Neural progenitor cell (in vitro differentiated cells): Measurements from ENCODE around the gene VAT1L. TPM values are rescaled to one million over a fixed set of nuclear protein-coding genes. Genes with fewer than 3 reads are reported as not detected.
A peak's percentile ranks its signal among the peaks of the same experiment; 100 is the strongest.

Experiments used
- DNase-seq: peaks from one replicate; pipeline ENCODE4 v3.0.0-alpha.2; 2016; ENCODE audit warnings: low spot score
- H2AFZ ChIP-seq: fragments of 200-600 bp; sonication (generic); replicated peaks from 2 replicates; pipeline ENCODE4 v1.6.1; 2016; ENCODE audit warnings: antibody characterized with exemption
- H3F3A ChIP-seq: fragments of 200-600 bp; sonication (generic); 2 replicates; pipeline ENCODE4 v1.6.1; 2016; ENCODE audit warnings: antibody characterized with exemption, low read depth
- H3K27ac ChIP-seq: fragments of 200-600 bp; sonication (generic); 2 replicates; pipeline ENCODE4 v1.5.1; 2016; ENCODE audit warnings: mild to moderate bottlenecking
- H3K27me3 ChIP-seq: fragments of 200-600 bp; sonication (generic); 2 replicates; pipeline ENCODE4 v1.6.1; 2016; ENCODE audit warnings: mild to moderate bottlenecking, moderate library complexity
- H3K36me3 ChIP-seq: fragments of 200-600 bp; sonication (generic); 2 replicates; pipeline ENCODE4 v1.5.1; 2016
- H3K4me1 ChIP-seq: fragments of 200-600 bp; sonication (generic); 2 replicates; pipeline ENCODE4 v1.6.1; 2016; ENCODE audit warnings: mixed run types
- H3K4me2 ChIP-seq: fragments of 200-600 bp; sonication (generic); 2 replicates; pipeline ENCODE4 v1.6.1; 2016
- H3K4me3 ChIP-seq: fragments of 200-600 bp; sonication (generic); 2 replicates; pipeline ENCODE4 v1.5.1; 2016
- H3K79me2 ChIP-seq: fragments of 200-600 bp; sonication (generic); 2 replicates; pipeline ENCODE4 v1.6.1; 2016; ENCODE audit warnings: low read depth
- H3K9ac ChIP-seq: fragments of 200-600 bp; sonication (generic); 2 replicates; pipeline ENCODE4 v1.6.1; 2016
- H3K9me3 ChIP-seq: fragments of 200-600 bp; sonication (generic); 2 replicates; pipeline ENCODE4 v1.5.1; 2016; ENCODE audit warnings: low read depth
- H4K20me1 ChIP-seq: fragments of 200-600 bp; sonication (generic); 2 replicates; pipeline ENCODE4 v1.6.1; 2016; ENCODE audit warnings: low read depth
- H3K27ac Mint-ChIP-seq: 3 replicates; pipeline ENCODE4 v1.8.0; 2021; ENCODE audit warnings: mixed read lengths
- H3K27me3 Mint-ChIP-seq: 2 replicates; pipeline ENCODE4 v1.8.0; 2022; ENCODE audit warnings: low read depth, mild to moderate bottlenecking, inconsistent platforms, moderate library complexity, mixed read lengths; ENCODE audit not compliant: insufficient read depth
- H3K36me3 Mint-ChIP-seq: 3 replicates; pipeline ENCODE4 v1.8.0; 2021; ENCODE audit warnings: mixed read lengths
- H3K4me1 Mint-ChIP-seq: 3 replicates; pipeline ENCODE4 v1.8.0; 2021; ENCODE audit warnings: mixed read lengths
- H3K4me3 Mint-ChIP-seq: 3 replicates; pipeline ENCODE4 v1.8.0; 2021; ENCODE audit warnings: mild to moderate bottlenecking, moderate library complexity, mixed read lengths
- H3K9me3 Mint-ChIP-seq: 3 replicates; pipeline ENCODE4 v1.8.0; 2020; ENCODE audit warnings: mixed read lengths
- CTCF ChIP-seq: fragments of 200-600 bp; sonication (generic); IDR thresholded peaks from 2 replicates; pipeline ENCODE4 v1.5.1; 2017; ENCODE audit warnings: antibody characterized with exemption, mild to moderate bottlenecking
- EZH2 ChIP-seq: fragments of 200-600 bp; sonication (generic); IDR thresholded peaks from 2 replicates; pipeline ENCODE4 v1.6.1; 2017; ENCODE audit warnings: antibody characterized with exemption, mild to moderate bottlenecking, moderate library complexity
- EZH2phosphoT487 ChIP-seq: fragments of 200-600 bp; sonication (generic); IDR thresholded peaks from 2 replicates; pipeline ENCODE4 v1.6.1; 2017; ENCODE audit warnings: antibody characterized with exemption
- total RNA-seq: library from RNA; depleted of rRNA; stranded (reverse); fragments of >200 nt; gene quantifications from 2 replicates; pipeline ENCODE4 v1.2.3, GENCODE V29; 2015; ENCODE audit warnings: low replicate concordance

Gene VAT1L
- total RNA-seq, 1 donor from 2014 or later: 43.2 TPM

GRCh38 chr16:77744141-77744540 lies 44.2 kb upstream of the VAT1L start:
- H3K27me3 Mint-ChIP-seq: peaks cover 7% of the 10 kb centered on the region
- H3K4me1 Mint-ChIP-seq: peaks cover 11% of the 10 kb centered on the region
- no peak for TF ChIP-seq EZH2phosphoT487
- TF ChIP-seq EZH2: no peak
- no peak for TF ChIP-seq CTCF
- no peaks in the 10 kb centered on the region for H3K36me3 Mint-ChIP-seq
- H3K36me3 ChIP-seq: no peaks in the 10 kb centered on the region
- H3K4me1 ChIP-seq: no peaks in the 10 kb centered on the region
- no peaks in the 10 kb centered on the region for H4K20me1 ChIP-seq
- no peak overlapping the region for H3K27ac Mint-ChIP-seq
- H3K9ac ChIP-seq: no peak overlapping the region
- no peak overlapping the region for H3K4me3 Mint-ChIP-seq
- no peaks in the 10 kb centered on the region for H3F3A ChIP-seq
- H3K27ac ChIP-seq: no peak overlapping the region
- no peak overlapping the region for H3K4me3 ChIP-seq
- H2AFZ ChIP-seq: no peak overlapping the region
- H3K9me3 Mint-ChIP-seq: no peaks in the 10 kb centered on the region
- no peak for DNase-seq
- no peaks in the 10 kb centered on the region for H3K9me3 ChIP-seq
- H3K27me3 ChIP-seq: no peaks in the 10 kb centered on the region
- no peak overlapping the region for H3K4me2 ChIP-seq
- no peaks in the 10 kb centered on the region for H3K79me2 ChIP-seq

- Histone ChIP-seq H3K9ac (no peak overlapping the region), H3F3A (no peaks in the 10 kb centered on the region), H3K79me2 (no peaks in the 10 kb centered on the region), H2AFZ (no peak overlapping the region), H3K4me2 (no peak overlapping the region), H3K4me1 (no peaks in the 10 kb centered on the region), H3K9me3 (no peaks in the 10 kb centered on the region), H3K4me3 (no peak overlapping the region), H3K27ac (no peak overlapping the region), H3K36me3 (no peaks in the 10 kb centered on the region), H4K20me1 (no peaks in the 10 kb centered on the region), H3K27me3 (no peaks in the 10 kb centered on the region)
- no peak overlapping the region for H3K4me3 Mint-ChIP-seq
- H3K9me3 Mint-ChIP-seq: no peaks in the 10 kb centered on the region
- H3K27me3 Mint-ChIP-seq: peaks cover 7% of the 10 kb centered on the region
- no peak overlapping the region for H3K27ac Mint-ChIP-seq
- TF ChIP-seq EZH2 (no peak), CTCF (no peak), EZH2phosphoT487 (no peak)
- no peak for DNase-seq
- H3K36me3 Mint-ChIP-seq: no peaks in the 10 kb centered on the region
- peaks cover 11% of the 10 kb centered on the region for H3K4me1 Mint-ChIP-seq
Observed at GRCh38 chr16:77745972-77746371, 42.4 kb upstream of the VAT1L start.

GRCh38 chr16:77748421-77749005 lies 39.9 kb upstream of the VAT1L start:
- H3K4me1 ChIP-seq: no peaks in the 10 kb centered on the region
- TF ChIP-seq EZH2phosphoT487: no peak
- no peak for DNase-seq
- Mint-ChIP-seq H3K27me3 (peaks cover 11% of the 10 kb centered on the region), H3K36me3 (no peaks in the 10 kb centered on the region), H3K9me3 (no peaks in the 10 kb centered on the region), H3K4me1 (peaks cover 18% of the 10 kb centered on the region), H3K27ac (peak overlapping the region; percentile 29), H3K4me3 (no peak overlapping the region)
- H3F3A ChIP-seq: no peaks in the 10 kb centered on the region
- H3K79me2 ChIP-seq: no peaks in the 10 kb centered on the region
- no peaks in the 10 kb centered on the region for H3K9me3 ChIP-seq
- no peaks in the 10 kb centered on the region for H3K36me3 ChIP-seq
- no peaks in the 10 kb centered on the region for H4K20me1 ChIP-seq
- no peak overlapping the region for H3K27ac ChIP-seq
- no peak overlapping the region for H2AFZ ChIP-seq
- no peaks in the 10 kb centered on the region for H3K27me3 ChIP-seq
- H3K4me2 ChIP-seq: peak overlapping the region; percentile 23
- H3K9ac ChIP-seq: no peak overlapping the region
- no peak overlapping the region for H3K4me3 ChIP-seq

GRCh38 chr16:77749415-77749814 lies 38.9 kb upstream of the VAT1L start:
- Mint-ChIP-seq H3K36me3 (no peaks in the 10 kb centered on the region), H3K27ac (no peak overlapping the region), H3K4me1 (peaks cover 18% of the 10 kb centered on the region), H3K9me3 (no peaks in the 10 kb centered on the region), H3K27me3 (peaks cover 9% of the 10 kb centered on the region), H3K4me3 (no peak overlapping the region)
- Histone ChIP-seq H3K9ac (no peak overlapping the region), H3K36me3 (no peaks in the 10 kb centered on the region), H4K20me1 (no peaks in the 10 kb centered on the region), H3K4me3 (no peak overlapping the region), H3K27me3 (no peaks in the 10 kb centered on the region), H2AFZ (no peak overlapping the region), H3K4me2 (no peak overlapping the region), H3K27ac (no peak overlapping the region), H3K79me2 (no peaks in the 10 kb centered on the region), H3K9me3 (no peaks in the 10 kb centered on the region), H3K4me1 (no peaks in the 10 kb centered on the region), H3F3A (no peaks in the 10 kb centered on the region)
- no peak for DNase-seq
- no peak for TF ChIP-seq EZH2phosphoT487
- TF ChIP-seq EZH2: no peak
- no peak for TF ChIP-seq CTCF
